NCI-H524 (cell line): ENCODE data around the gene TBCCD1.
"Not testable (repeated sequence)": the region's sequence is repeated elsewhere in the genome, so short reads cannot be mapped to it uniquely, and the experiment has no call there.

Source experiments
- DNase-seq, 2 experiments: peaks; one replicate each; lab custom pipeline; 2025; lab: John Stamatoyannopoulos, UW

Gene TBCCD1

DNA sequence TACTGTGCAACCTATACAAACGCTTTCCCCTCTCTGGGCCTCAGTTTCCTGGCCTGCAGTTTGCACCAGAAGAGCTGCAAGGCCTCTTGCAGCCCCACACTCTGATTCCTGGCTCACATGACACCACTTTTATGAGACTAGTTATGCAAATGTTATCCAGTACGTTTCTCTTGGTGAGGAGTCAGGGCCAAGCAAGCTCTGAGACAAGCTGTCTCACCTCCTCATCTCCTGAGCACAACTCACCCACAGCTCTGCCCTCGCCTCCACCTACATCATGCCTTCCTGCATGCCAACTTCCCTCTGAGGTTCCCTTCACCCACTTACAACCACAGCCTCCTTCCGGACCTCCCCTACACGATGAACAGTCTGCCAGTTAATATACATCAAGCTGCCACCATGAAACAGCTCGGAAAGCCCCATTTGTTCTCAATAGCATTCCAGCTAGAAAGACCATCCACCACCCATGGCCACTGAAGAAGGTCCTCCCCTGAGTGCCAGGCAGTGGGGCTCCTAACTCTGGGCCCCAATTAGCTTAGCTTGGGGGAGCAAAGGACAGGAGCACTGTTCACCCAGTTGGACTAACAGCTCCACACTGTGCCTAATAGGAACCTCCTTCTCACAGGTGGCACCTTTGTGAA is 48.0 kb downstream of the TBCCD1 start:
- DNase-seq = peak in 1 of 2 experiments; percentile 35

DNA sequence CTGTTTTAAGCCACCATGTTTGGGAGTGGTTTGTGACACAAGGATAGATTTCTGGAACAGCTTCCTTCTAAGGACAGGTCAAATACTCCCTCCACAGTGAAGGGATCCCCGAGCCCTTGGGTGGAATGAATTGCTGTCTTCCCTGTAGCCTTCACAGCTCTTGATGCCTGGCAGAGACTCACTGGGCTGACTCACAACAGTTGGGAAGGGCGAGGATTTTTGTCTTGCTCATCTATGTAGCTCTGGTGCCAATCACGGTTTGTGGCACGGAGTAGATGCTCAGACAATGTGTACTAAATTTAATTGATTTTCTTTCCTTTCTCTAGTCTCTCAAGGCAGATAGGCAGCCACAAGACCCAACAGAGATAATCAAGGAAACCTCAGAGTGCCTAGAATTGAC is 49.9 kb downstream of the TBCCD1 start:
- no peak for DNase-seq

DNA sequence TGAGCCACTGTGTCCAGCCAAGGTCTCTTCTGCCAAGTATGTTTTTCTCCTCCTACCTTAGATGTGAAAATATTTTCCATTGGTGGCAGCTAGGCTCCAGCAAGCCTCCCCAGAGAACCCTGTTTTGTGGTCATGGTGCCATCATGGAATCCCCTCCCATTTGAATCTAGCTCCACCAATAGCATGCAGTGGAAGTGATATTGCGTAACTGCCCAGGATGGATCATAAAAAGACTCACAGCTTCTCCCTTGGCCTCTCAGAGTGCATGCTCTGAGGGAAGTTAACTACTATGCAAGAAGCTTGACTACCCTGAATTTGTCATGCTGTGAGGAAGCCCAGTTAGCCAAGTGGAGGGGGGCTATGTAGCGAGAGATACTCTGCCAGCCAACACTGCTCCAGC is 50.5 kb downstream of the TBCCD1 start:
- no peak for DNase-seq

DNA sequence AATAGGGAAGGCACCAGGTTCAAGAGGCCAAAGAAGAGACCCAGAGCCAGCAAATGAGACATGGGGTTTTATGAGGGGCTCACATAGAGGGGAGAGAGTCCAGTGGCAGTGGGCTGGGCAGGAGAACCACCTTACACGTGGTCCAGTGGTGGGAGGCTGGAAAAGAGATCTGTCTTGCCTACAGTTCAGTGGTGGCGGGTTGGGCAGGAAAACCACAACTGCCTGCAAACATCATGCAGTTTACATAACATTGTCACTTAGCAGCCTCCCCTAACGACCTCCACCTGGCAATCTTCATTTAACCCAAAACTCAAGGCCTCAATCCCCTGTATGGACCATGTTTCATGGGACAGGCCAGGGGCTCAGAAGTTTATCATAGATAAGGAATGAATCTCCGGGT is 52.0 kb downstream of the TBCCD1 start:
- DNase-seq = no peak

DNA sequence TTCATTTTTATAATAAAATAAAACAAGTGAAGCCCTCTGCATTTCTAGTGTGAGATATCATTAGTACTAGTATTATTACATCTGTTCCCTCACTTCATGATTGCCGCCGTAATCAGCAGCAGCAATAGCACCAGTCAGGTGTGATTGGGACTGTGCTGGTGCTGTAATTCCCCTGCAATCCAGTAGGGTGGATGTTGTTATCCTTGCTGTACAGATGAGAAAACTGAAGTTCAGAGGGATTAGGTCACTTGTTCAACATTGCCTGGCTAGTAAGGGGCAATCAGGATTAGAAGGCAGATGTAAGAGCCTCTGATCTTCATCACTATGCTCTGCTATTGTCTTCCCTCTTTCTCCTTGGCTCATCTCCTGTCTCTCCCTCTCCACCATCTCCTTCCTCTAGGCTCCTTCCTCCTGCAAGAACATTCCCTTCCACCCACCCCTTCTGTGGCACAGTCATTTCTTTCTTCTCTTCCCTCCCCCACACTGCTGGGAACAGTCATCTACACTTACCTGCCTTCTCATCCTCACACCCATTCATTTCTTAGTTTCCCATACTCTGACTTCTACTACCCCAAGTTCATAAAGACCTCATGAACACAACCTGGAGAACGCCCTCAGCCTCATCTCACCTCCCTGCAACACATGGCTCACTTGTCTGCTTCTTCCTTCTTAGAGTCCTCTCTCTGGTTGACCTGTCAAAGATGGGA is 52.7 kb downstream of the TBCCD1 start:
- peak in 1 of 2 experiments; percentile 48 for DNase-seq

DNA sequence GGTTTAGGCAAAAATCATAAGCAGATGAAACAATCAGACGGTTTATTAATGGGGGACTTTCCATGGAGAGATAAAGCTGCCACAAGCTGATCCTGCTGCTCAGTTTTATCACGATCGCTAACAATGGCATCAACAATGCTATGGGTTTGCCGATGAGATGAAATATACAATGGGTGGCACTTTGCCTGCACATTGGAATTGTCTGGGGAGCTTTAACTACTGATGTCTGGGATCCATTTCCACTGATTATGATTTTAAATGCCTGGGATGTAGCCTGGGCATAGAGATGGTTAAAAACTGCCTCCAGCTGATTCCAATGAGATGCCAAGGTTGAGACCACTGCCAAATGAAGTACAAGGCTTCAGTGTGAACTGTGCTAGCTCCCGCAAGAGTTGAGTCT is 53.8 kb downstream of the TBCCD1 start:
- DNase-seq = no peak

DNA sequence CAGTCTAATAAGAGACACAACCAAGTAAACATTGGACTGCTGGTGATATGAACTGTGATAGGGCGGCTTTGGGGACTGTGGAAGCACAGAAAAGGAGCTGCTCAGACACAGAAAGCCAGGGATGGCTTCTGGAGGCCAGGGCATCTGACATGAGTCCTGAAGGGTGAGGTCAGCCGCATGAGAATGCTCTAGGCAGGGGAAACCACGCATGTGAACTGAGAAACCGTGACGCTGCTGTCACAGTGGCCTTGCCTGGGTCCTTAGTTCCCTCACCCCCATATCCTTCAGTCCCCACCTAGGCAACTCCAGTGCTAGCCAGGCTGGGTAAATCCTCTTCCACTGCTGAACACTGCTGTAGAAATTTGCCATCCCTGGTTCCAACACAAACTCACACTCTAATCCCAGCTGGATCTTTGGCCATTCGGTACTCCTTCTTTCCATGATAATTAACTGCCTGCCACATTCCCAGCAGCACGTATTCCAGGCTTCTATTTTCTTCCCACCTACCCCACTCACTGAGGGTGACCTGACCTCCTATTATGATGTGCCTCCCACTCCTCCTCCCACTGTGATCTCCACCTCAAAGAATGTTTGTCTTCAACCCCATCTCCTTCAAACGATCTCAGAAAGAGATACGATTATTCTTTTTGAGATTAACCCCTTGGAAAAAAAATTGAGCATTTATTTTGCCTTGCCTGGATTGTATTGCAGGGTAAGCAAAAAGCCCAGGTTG is 54.4 kb downstream of the TBCCD1 start:
- no peak for DNase-seq

DNA sequence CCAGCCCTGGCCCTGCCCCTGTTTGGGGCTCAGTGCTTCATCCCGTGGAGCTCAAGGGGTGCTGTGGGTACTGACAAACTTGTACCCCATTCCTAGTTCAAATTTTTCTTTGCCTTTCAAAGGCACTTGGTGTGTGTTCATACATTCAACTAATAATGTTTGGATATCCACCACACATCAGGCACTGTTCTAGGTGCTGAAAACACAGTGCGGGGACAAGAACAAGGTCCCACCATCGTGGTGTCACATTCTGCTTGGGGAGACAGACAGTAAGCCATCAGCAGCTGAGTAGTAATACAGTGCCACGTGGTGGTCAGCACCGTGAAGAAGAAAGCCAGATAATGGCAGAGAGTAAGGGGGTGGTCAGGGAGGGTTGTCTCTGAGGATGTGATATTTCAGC is 55.4 kb downstream of the TBCCD1 start:
- no peak for DNase-seq

DNA sequence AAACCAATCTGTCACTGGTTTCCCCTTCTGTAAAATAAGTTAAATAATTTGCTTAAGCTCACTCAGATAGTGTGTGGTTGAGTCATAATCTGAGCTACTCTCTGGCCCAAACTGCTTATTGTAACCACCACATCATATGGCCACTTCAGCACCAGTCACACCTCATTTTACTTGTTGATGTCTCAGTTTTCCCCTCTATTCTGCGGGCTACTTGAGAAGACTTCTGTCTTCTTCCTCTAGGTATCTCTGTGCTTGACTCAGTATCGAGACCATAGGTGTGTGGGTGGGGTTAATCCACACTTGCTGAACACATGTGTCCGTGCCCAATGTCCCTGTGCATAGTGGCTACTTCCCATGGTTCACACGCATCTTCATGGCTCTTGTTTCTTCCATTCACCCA is 55.9 kb downstream of the TBCCD1 start:
- DNase-seq = no peak

DNA sequence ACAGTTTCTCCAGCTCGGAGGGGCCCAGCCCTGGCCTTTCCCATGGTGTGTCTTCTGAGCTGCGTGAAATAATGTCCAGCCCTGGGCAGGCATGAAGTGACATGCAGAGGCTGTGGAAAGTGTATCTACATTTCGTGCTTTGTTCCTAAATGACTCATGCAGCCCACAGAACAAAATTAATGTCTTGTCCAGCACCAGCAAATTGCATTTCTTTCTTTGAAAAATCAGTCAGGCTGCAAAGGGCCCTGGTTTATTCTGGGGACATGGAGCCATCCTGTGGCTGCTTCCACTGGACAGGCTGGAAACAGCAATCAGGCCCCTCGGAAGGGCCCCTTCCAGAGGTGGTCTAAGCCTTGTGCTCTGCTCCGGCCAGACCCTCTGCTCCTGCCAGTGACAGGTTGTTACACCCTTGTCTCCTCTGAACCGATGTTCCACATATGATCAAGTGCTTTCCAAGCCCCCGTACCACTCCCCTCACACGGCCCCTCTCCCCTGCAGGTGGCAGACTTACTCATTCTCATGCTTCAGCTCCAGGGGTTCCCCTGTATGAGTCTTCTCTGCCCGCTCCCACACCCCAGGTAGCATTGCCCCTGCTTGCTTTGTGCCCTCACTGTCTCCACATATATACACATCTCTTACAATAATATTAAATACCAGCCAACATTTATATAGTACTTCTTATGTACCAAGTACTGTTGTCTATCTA is 56.6 kb downstream of the TBCCD1 start:
- DNase-seq = no peak

DNA sequence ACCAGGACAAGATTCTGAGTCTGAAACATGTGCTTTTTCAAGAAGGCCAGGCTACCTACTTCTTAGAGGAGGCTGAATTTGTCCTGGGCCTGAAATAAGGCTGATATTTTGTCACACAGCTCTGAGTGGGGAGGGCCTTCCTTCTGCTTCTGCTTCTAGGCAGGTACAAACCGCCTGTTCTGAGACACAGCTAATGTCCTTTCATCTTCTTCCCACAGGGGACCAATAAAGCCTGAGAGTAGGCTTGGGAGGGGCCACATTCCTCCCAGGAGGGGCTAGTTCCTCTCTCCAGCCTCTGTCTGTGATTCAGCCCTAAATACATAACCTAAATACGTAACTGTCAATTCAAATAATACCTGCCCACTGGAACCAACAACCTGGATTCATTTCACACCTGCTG is 57.7 kb downstream of the TBCCD1 start:
- DNase-seq = no peak

DNA sequence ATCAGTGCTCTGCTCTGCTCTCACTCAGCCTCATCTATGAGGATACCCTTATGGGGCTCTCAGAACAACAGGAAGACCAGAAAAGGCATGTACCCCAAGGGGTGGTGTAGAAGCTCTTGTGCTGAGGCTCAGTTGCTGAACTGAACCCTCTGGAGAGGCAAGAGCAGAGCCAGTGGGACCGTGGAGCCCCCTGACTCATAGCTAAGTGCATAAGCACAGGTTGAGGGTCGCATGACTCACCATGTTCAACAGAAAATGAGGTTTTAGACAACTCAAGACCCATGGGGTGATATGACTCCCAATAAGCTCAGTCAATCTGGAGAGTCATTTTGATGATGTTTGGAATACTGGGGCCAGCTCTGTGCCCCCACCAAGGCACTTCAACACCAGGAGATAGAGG is 60.3 kb downstream of the TBCCD1 start:
- DNase-seq = no peak

DNA sequence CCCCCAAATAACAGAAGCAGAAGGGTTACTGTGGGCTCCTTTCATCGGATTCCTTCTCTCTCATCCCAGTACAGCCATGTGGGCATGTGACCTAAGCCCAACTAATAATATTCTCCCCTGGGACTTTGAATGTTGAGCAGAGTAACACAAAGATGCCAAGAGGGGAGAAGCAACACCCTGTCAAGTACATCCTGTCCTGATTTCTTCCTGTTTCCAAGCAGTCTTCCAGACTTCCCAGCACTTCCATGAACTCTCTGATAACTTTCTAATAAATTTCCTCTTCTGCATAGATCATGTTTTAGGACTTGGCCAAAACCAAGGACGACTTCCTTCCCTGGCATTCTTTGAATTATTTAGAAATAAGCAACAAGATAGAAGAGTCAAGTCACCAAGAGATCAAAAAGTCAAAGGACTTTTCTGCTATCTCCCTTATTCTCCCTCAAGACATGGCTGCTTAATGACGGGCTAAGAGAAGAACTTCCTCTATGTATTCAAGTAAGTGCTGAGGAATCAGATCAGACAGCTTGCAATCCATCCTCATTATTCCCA is 60.9 kb downstream of the TBCCD1 start:
- DNase-seq = no peak

DNA sequence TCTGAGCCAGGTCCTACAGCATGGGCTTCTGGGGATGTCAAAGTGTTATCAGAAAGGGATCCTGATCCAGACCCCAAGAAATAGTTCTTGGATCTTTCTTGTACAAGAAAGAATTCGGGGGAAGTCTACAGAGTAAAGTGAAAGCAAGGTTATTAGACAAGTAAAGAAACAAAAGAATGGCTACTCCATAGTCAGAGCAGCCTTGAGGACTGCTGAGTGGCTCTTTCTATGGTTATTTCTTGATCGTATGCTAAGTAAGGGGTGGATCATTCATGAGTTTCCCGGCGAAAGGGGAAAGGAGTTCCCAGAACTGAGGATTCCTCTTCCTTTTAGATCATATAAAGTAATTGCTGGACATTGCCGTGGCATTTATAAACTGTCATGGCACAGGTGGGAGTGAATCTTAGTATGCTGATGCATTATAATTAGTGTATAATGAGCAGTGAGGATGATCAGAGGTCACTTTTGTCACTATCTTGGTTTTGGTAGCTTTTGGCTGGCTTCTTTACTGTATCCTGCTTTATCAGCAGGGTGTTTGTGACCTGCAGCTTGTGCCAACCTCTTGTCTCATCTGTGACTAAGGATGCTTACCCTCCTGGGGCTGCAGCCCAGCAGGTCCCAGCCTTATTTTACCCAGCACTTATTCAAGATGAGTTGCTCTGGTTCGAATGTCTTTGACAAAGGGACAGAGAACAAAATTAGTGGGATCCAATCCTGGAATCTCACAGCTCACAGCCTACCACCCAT is 64.0 kb downstream of the TBCCD1 start:
- DNase-seq = no peak

DNA sequence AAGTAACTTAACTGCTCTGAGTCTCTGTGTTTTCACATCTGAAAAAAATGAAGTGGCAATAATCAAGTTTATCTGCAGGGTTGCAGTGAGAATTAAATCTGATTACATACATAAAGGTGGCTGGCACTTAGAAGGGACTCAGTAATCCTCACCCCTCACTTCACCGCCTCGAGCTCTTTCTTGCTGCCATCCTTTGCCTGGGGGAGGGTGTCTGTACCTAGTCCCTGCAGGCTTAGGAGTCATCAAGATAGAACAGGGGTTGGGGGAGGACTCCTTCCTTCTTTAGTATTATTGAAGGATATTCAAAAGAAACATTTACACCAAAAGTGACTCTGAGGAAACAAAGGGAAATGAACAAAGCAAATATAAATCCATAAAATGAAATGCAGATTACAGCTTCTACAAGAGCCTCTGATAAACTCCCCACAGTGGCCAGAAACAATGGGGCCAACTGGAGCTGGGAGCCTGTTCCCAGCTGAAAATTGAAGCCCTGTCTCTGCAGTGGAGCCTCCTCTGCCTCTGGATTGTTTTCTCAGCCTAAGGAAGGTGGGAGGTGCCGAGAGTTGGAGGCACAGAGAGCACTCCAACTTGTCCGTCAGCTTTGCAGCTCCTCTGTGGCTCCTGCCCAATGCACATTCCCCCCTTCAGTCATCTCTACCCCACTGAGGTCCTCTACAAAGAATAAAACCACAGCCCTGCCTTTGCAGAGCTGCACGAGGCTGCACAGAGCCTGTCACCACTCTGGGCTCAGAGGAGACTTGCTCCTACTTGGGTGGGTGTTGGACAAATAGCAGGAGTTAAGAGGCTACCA is 64.8 kb downstream of the TBCCD1 start:
- no peak for DNase-seq

DNA sequence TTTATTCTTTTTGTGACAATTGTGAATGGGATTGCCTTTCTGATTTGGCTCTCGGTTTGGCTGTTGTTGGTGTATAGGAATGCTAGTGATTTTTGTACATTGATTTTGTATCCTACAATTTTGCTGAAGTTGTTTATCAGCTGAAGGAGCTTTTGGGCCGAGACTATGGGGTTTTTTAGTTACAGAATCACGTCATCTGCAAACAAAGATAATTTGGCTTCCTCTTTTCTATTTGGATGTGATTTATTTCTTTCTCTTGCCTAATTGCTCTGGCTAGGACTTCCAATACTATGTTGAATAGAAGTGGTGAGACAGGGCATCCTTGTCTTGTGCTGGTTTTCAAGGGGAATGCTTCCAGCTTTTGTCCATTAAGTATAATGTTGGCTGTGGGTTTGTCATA is 67.2 kb downstream of the TBCCD1 start:
- DNase-seq = not testable (repeated sequence)

DNA sequence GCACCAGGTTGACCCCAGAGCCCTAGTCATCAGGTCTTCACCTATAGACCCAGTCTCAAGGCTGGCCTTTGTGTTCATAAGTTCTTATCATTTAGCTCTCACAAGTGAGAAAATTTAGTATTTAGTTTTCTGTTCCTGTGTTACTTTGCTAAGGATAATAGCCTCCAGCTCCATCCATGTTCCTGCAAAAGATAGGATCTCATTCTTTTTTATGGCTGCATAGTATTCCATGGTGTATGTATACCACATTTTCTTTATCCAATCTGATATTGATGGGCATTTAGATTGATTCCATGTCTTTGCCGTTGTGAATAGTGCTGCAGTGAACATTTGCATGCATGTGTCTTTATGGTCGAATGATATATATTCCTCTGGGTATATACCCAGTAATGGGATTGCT is 69.1 kb downstream of the TBCCD1 start:
- DNase-seq = not testable (repeated sequence)

DNA sequence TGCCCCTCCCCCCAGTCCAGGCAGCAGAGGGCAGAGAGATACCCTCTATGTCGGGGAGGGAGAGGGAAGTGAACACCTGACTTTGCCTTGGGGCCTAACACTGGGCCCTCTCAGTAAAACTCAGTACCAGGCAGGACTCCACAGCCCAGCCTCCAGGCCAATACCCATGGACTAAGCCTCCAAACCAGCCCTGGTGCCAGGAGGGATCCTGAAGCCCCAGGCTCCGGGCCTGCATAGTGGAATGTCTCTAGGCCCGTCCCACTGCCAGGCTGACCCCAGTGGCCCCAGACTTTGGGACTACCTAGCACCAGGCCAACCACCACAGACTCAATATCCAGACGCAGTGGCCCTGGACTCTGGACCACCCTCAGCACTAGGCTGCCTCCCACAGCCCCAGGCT is 69.5 kb downstream of the TBCCD1 start:
- DNase-seq = no peak

DNA sequence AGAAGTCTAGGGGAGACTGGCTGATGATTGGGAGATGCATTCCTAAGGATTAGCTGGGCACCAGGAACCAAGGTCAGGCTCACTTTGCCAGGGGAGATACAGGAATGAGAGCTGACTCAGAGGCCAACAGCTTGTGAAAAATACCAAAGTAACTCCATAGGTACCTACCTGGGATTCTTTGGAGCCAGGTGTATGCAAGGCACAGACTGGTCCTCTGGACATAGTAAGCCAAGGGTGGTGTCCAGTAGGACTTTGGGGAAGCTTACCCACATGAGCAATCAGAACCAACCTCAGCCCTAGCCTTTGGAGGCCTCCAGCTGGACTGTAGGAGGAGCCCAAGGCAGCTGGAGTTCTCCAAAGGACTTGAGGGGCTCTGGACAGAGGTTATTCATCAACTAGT is 70.5 kb downstream of the TBCCD1 start:
- no peak for DNase-seq
